VCaP (cell line): Measurements from ENCODE around the gene SMC1B.

Experiments
- H3K27ac ChIP-seq: fragments of 450-650 bp; 2 replicates; pipeline ENCODE4 v1.5.1; 2017
- CTCF ChIP-seq: fragments of 450-650 bp; conservative IDR thresholded peaks from 2 replicates; pipeline ENCODE4 v1.5.1; 2017; ENCODE audit warnings: mild to moderate bottlenecking, moderate library complexity

Gene SMC1B

GRCh38 chr22:45338795-45339194 is 74.6 kb downstream of the SMC1B start:
- TF ChIP-seq CTCF = no peak
- peak overlapping the region; percentile 96; the same call in 1 of the 2 replicates for H3K27ac ChIP-seq

DNA sequence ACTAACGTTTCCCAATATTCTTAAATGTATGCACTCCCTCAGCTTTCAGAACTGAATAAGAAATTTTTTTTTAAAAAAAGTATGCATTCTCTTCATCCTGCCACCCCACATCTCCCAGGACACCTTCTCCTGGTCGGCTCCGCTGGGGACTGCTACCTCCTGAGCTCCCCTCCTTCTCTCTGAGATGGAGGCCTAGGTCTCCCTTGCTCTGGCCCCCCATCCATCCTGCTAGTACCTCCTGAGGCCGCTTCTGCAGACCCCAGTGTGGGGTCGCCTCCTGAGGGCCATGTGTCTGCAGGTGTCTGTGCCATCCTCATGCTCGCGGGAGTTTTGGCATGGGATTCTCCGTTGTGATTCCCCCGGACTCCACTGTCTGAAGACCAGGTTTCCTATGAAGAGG is 75.9 kb downstream of the SMC1B start:
- peak overlapping the region; percentile 96 for H3K27ac ChIP-seq
- TF ChIP-seq CTCF = no peak

DNA sequence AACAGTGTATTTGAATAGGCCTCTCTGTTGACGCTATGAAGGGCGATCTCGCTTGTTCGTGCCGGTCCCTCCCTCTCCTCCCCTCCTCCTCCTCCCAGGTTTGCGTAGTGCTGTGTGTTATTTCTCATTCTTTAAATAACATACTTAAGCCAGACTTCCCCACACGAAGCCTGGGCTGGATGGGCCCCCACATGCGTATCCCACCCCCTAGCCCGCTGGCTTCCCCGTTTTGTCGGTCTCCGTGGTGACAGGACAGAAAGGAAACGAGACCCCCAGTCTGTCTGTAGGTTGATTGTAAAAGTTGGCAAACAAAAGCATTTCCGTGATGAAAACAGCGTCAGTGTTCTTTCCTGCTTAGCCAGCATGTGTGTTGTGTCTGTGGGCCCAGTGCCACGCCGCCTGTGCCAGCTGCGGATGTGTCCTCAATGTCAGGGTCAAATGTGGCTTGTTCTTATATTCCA is 76.4 kb downstream of the SMC1B start:
- TF ChIP-seq CTCF = no peak
- peak overlapping the region; percentile 96 for H3K27ac ChIP-seq

DNA sequence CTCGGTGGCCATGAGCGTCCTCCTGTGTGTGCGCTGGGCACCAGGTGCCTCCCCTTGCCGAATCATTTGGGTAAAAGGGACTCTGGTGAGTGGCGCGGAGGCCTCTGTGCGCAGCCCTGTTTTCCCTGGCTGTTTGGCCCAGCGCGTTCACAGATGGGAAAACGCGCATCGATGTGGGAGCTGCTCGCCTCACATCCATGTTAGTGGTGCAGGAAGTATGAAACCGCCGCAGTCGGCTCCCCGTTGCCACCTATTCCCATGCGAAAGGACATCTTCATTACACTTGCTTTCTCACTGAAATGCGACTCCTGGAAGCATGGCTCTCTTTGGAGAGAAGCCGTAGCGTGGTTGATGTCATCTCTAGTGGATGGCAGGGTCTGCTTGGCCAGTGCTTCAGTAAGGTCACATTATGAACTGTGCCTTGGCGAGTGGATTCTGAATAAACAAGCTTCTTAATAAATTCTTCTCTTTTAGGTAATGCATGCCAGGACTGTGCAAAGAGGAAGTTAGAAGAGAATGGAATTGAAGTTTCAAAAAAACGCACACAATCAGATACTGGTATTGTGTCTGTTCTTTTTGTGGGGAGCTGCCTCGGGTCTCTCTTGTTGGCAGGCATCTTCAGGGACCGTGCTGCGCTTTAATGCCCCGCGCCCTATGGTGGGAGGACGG is 77.4 kb downstream of the SMC1B start:
- TF ChIP-seq CTCF = no peak

DNA sequence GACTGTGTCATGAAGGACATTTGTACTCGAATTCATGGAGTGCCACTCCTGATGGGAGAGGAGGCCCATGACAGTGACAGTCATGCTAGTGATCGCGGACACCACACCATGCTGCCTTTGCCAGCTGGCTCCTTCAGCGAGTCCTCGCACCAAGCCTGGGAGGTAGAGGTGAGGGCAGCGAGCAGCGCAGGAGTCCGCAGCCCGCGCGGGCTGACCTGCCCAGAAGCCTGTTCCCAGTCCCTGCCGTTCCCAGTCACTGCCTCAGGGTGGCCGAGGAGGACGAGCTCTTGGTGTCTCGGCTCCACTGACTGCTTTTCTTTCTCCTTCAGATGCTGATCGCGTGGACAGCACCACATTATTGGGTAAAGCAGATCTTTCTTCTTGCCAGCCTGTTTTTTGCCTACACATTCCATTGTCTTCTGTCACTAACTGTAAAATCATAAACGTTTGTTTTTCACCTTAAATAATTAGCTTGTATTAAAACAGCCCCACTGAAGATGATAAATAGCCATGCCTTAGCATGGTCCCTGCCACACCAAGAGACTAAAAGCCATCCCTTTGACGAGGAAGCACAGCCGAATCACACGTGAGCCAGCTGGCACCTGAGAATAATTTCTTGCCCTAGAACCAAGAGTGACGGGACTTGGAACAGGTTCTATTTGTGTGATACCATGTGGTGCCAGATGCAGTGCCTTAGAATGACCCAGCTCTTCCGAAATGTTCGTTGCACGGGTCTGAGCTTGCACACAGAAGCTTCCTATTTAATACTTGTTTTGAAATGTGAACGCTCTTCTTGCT is 78.2 kb downstream of the SMC1B start:
- H3K27ac ChIP-seq = peak overlapping the region; percentile 96
- peak; percentile 49 for TF ChIP-seq CTCF

More for the DNA sequence above, 77.4 kb downstream of the SMC1B start:
- peak overlapping the region; percentile 96 for H3K27ac ChIP-seq

DNA sequence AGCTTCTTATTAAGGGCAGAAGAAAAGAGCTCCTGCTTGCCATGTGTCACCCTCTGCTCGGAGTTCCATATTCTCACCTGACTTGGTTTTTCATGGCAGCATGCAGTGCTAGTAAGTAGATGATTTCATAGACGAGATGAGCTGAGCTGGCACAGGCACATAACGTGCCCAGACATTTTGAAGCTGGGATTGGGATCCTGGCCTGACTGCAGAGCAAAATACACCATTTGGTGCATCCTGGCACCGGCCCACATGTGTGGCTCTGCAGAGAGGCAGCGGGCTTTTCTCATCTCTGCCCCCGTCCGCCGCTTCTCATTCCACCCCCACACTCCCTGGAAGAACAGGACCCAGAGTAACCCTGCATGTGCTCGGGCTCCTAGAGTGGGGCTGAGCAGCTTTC is 78.9 kb downstream of the SMC1B start:
- TF ChIP-seq CTCF = no peak
- H3K27ac ChIP-seq = peak overlapping the region; percentile 96

GRCh38 chr22:45334068-45334467 is 79.3 kb downstream of the SMC1B start:
- TF ChIP-seq CTCF = no peak

More at GRCh38 chr22:45334068-45334467, 79.3 kb downstream of the SMC1B start:
- peak overlapping the region; percentile 96 for H3K27ac ChIP-seq
